Activated CD8-positive, alpha-beta T cell treated with anti-CD3 and anti-CD28 coated beads for 36 hours (primary cell): ENCODE results near the gene HOXB5. TPM values are rescaled to one million over a fixed set of nuclear protein-coding genes. Genes with fewer than 3 reads are reported as not detected.

Experiments used
- ATAC-seq: fragments of 200-7000 bp; cut with Tn5 transposase; one replicate; pipeline ENCODE4 v1.10.0; 2021; ENCODE audit warnings: mild to moderate bottlenecking, moderate library complexity
- CTCF ChIA-PET: fragments of 350-600 bp; sonication (Branson Sonifier 250); formaldehyde crosslinking; loops from one replicate; lab custom pipeline; 2021; ENCODE audit warnings: antibody characterized with exemption; lab: Charles Lee
- POLR2A ChIA-PET: fragments of 350-600 bp; sonication (Branson Sonifier 250); formaldehyde crosslinking; loops from one replicate; lab custom pipeline; 2021; ENCODE audit warnings: antibody characterized with exemption; lab: Charles Lee
- DNase-seq: peaks from one replicate; pipeline ENCODE4 v3.0.0-alpha.2; 2020
- H3K27ac Mint-ChIP-seq: one replicate; pipeline ENCODE4 v1.8.0; 2021; ENCODE audit warnings: mild to moderate bottlenecking, mixed read lengths
- H3K27me3 Mint-ChIP-seq: one replicate; pipeline ENCODE4 v1.8.0; 2021; ENCODE audit warnings: mixed read lengths
- H3K36me3 Mint-ChIP-seq: one replicate; pipeline ENCODE4 v1.8.0; 2021; ENCODE audit warnings: low read depth, mixed read lengths
- H3K4me1 Mint-ChIP-seq: one replicate; pipeline ENCODE4 v1.8.0; 2021; ENCODE audit warnings: low read depth, mixed read lengths
- H3K4me3 Mint-ChIP-seq: one replicate; pipeline ENCODE4 v1.8.0; 2021; ENCODE audit warnings: mild to moderate bottlenecking, moderate library complexity, mixed read lengths
- H3K9me3 Mint-ChIP-seq: one replicate; pipeline ENCODE4 v1.8.0; 2021; ENCODE audit warnings: mixed read lengths
- intact Hi-C: fragments of 100-400 bp; cut with micrococcal nuclease; formaldehyde crosslinking; loops from one replicate; pipeline ENCODE4 v1.10.0; 2022
- total RNA-seq, 2 experiments: library from RNA; stranded (reverse); gene quantifications; one replicate each; pipeline ENCODE4 v1.2.3, GENCODE V29; 2021
- TF ChIP-seq, protein P1 (sequence below): fragments of 200-600 bp; IDR thresholded peaks from one replicate; pipeline ENCODE4 v1.8.0; 2022; ENCODE audit warnings: antibody characterized with exemption, mild to moderate bottlenecking

The HOXB5 gene
- total RNA-seq, 2 experiments from 2014 or later = not detected

DNA sequence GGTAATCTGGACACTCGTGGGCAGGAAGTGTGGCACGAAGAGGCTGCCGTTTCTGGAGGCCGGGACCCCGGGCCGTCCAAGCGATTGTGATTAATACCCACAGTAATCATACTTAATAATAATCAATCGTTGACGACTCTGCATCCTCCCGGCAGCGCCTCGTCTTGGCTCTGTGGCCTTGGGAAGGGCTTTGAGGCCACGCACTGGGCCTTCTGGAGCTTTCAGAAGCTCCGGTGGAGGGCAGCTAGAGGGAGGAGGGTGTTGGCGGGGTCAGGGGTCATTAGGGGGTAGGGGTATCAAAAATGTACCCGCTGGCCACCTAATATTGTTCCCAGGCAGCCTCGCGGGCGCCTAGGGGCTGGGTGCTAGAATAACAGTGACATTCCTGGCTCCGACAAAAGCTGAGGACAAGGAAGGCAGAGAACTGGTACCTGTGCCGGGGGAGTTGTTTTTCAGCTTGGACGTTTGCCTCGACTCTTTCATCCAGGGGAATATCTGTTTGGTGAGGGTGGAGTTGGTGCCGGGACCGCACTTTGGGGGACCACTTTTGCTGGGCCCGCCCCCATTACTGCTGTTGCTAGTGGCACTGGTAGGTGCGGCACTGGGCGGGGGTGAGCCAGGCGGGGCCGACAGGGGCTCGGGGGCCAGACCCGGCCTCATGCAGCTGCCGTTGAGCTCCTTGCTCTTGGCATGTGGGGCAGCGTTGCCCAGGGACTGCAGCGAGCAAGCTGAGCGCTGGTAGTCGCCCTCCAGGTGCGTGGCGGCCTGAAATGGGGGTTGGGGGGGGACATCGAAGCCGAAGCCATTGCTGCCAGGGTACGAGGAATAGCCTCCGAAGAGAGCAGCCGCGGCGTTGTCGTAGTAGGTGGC is 41.7 kb downstream of the HOXB5 start:
- TF ChIP-seq, protein P1, sequence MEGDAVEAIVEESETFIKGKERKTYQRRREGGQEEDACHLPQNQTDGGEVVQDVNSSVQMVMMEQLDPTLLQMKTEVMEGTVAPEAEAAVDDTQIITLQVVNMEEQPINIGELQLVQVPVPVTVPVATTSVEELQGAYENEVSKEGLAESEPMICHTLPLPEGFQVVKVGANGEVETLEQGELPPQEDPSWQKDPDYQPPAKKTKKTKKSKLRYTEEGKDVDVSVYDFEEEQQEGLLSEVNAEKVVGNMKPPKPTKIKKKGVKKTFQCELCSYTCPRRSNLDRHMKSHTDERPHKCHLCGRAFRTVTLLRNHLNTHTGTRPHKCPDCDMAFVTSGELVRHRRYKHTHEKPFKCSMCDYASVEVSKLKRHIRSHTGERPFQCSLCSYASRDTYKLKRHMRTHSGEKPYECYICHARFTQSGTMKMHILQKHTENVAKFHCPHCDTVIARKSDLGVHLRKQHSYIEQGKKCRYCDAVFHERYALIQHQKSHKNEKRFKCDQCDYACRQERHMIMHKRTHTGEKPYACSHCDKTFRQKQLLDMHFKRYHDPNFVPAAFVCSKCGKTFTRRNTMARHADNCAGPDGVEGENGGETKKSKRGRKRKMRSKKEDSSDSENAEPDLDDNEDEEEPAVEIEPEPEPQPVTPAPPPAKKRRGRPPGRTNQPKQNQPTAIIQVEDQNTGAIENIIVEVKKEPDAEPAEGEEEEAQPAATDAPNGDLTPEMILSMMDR = no peak
- Mint-ChIP-seq H3K36me3 (no peaks in the 10 kb centered on the region), H3K4me3 (no peak overlapping the region), H3K27me3 (peaks cover 1% of the 10 kb centered on the region), H3K4me1 (peaks cover 19% of the 10 kb centered on the region), H3K9me3 (no peaks in the 10 kb centered on the region), H3K27ac (no peak overlapping the region)
- CTCF ChIA-PET = no interaction called here
- DNase-seq = no peak
- no peak for ATAC-seq
- intact Hi-C loops = no loop called here
- POLR2A ChIA-PET = no interaction called here

DNA sequence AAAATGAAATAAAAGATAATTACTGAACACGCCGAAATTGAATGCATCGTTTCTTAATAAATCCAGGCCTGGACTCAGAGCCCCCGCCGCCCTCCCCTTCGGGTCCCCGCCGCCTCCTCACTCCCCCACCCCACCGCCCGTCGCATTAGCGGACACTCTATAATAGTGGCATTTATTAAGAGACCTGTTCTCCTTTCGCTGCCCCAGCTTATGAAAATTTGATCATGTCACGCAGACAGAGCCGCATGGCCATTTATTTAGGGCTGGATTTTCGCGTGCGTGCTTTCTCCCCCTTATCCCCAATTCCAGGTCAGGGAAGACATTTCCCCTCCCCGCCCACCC is 42.4 kb downstream of the HOXB5 start:
- H3K4me1 Mint-ChIP-seq = peaks cover 24% of the 10 kb centered on the region
- ChIA-PET CTCF (no interaction called here), POLR2A (interaction anchor here (0.6 kb wide), 1 partner anchor 537 kb away, joined by 3 read pairs; no protein-coding TSS in a partner anchor)
- no peaks in the 10 kb centered on the region for H3K36me3 Mint-ChIP-seq
- no peak overlapping the region for H3K4me3 Mint-ChIP-seq
- H3K9me3 Mint-ChIP-seq = no peaks in the 10 kb centered on the region
- no peaks in the 10 kb centered on the region for H3K27me3 Mint-ChIP-seq
- TF ChIP-seq, protein P1 = no peak
- no peak overlapping the region for H3K27ac Mint-ChIP-seq
- no peak for DNase-seq
- ATAC-seq = no peak
- intact Hi-C loops = no loop called here

DNA sequence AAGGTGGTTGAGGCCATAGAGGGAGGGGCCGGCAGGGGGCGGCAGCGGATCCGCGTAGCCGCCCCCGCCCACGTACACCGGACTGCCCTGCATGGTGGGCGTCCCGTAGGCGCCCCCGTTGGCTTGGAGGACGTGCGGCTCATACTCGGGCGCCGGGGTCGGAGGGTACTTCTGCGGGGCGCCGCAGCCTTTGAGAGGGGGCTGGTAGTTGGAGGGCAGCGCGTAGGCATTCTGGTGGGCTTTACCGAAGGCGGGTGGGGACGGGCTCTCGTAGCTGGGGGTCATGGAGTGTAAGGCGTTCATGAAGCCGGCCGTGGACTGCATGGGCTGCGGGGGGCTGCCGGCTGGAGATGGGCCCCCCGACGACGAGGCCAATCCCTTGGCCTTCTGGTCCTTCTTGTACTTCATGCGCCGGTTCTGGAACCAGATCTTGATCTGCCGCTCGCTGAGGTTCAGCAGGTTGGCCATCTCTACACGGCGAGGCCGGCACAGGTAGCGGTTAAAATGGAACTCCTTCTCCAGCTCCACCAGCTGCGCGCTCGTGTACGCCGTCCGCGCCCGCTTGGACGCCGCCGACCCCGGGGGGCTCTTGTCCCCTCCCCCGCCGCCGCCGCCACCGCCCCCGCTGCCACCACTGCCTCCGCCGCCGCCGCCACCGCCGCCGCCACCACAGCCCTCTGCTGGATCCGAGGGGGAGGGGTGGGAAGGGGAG is 42.9 kb downstream of the HOXB5 start:
- TF ChIP-seq, protein P1 = no peak
- Mint-ChIP-seq H3K27ac (no peak overlapping the region), H3K27me3 (no peaks in the 10 kb centered on the region), H3K9me3 (no peaks in the 10 kb centered on the region), H3K4me1 (peaks cover 25% of the 10 kb centered on the region), H3K4me3 (no peak overlapping the region), H3K36me3 (no peaks in the 10 kb centered on the region)
- DNase-seq (no peak), ATAC-seq (no peak)
- intact Hi-C loops = no loop called here
- POLR2A ChIA-PET = interaction anchor here (0.6 to 0.8 kb wide), 2 partner anchors 47 to 536 kb away, joined by 3 read pairs; no protein-coding TSS in a partner anchor
- CTCF ChIA-PET = interaction anchor here (1.2 kb wide), 1 partner anchor 59 kb away, joined by 5 read pairs; no protein-coding TSS in a partner anchor

DNA sequence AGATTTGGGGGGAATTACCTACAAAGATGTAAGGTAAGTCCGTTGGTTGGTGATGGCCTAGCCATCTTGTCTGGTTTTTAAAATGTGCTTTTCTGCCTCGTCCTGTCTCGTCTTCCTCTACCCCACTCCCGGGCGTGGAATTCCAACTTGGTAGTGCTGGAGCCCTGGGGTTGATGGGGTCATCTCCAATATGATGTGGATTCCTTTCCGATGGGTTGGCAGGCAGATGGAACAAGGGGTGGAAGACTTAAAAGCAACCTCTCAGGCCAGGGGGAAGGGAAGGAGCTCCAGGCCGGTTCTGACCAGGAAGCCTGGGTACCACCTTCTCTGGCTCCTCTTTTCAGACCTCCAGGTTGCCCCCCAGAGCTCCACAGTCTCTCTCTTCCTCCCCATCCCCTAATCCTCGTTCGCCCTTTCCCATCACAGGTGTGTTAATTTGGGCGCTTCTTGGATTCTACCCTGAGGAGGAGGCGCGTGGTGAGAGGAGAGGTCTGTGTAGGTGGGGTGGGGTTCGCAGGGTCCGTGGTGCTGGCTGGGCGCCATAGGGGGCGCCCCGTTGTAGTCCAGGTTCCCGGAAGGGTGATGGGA is 43.6 kb downstream of the HOXB5 start:
- DNase-seq = no peak
- peaks cover 27% of the 10 kb centered on the region for H3K4me1 Mint-ChIP-seq
- intact Hi-C loops = no loop called here
- H3K36me3 Mint-ChIP-seq = no peaks in the 10 kb centered on the region
- no peaks in the 10 kb centered on the region for H3K27me3 Mint-ChIP-seq
- ATAC-seq = no peak
- ChIA-PET POLR2A (interaction anchor here (0.8 kb wide), 1 partner anchor 46 kb away, joined by 3 read pairs; no protein-coding TSS in a partner anchor), CTCF (interaction anchor here (1.2 kb wide), 1 partner anchor 58 kb away, joined by 5 read pairs; no protein-coding TSS in a partner anchor)
- TF ChIP-seq, protein P1 = no peak
- H3K27ac Mint-ChIP-seq = no peak overlapping the region
- no peak overlapping the region for H3K4me3 Mint-ChIP-seq
- no peaks in the 10 kb centered on the region for H3K9me3 Mint-ChIP-seq
